GM12872 (cell line): ENCODE results near the gene BCO2.

Experiments
- CTCF ChIP-seq: IDR thresholded peaks from 3 replicates; pipeline ENCODE4 v1.5.1; 2011; ENCODE audit warnings: low read depth, mild to moderate bottlenecking, low read length, moderate library complexity; ENCODE audit not compliant: insufficient read depth

Gene BCO2

DNA sequence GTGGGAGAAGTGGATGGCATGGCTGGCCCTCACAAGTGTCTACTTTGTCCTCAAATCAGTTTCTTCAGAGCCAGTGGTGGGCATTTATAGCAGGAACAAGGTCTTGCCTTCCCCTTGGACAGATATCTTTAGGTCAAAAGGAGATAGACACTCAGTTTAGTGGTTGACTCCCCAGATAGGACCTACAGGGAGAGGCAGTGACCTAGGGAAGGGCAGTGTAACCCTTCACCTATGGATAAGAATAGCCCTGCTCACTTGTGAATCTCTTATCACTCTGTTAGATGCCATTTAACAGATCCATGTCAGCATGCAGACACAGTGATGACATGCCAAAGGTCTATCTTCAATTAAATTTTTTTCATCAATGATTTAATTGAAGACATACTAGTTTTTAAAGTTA lies 11.0 kb downstream of the BCO2 start:
- no peak for TF ChIP-seq CTCF

GRCh38 chr11:112195951-112196351 lies 20.6 kb downstream of the BCO2 start:
- no peak for TF ChIP-seq CTCF

- TF ChIP-seq CTCF: no peak
Measured at GRCh38 chr11:112196519-112197087, 21.3 kb downstream of the BCO2 start.

DNA sequence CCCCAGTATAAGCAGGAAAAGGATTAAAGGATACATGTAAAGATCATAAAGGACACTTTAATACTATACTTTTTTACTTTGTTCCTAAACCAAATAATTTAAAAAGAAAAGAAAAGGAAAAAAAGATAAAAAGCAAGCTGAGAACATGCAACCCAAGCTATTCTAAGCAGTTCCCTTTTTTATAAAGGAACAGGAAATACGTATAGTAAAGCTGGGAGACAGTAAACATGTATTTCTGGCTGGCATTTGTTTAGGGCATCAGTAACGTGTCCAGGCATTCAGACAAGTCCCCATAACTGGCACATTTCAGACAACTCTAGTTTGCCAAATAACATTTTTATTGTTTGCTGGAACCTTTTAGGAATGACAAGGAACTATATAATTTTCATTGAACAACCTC lies 24.9 kb downstream of the BCO2 start:
- no peak for TF ChIP-seq CTCF

DNA sequence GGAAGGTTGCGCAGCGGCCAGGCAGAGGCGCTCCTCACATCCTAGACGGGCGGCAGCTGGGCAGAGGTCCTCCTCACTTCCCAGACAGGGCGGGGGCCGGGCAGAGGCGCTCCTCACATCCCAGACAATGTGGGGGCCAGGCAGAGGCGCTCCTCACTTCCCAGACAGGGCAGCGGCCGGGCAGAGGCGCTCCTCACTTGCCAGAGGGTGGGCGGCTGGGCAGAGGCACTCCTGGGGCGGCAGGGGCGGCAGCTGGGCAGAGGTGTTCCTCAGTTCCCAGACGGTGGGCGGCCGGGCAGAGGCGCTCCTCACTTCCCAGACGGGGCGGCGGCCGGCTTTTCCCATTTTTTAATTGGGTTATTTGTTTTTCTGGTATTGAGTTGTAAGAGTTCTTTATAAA lies 30.8 kb downstream of the BCO2 start:
- TF ChIP-seq CTCF: no peak

DNA sequence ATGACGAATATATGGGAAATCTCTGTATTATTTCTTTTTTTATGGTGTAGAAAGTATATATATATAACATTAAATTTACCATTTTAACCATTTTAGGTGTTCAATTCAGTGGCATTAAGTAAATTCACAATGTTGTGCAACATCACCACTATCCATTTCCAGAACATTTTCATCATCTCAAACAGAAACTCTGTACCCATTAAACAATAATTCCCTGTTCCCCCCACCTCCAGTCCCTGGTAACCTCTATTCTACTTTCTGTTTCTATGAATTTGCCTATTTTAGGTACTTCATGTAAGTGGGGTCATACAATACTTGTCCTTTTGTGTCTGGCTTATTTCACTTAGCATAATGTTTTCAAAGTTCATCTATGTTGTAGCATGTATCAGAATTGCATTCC lies 35.6 kb downstream of the BCO2 start:
- TF ChIP-seq CTCF: no peak

DNA sequence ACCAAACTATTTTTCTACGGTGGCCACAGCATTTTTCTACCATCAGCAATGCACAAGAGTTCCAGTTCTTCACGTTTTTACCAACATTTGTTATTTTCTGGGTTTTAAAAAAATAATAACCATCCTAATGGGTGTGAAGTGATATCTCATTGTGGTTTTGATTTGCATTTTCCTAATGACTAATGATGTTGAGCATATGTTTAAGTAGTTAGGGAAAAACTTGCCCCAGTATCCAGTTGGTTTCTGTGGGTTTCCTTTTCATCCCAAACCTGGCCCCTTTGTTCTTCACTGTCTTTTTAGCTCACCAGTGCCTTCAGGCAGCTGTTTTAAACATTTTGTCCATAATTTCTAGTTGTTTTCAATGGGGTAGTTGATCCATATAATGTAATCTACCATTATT lies 36.2 kb downstream of the BCO2 start:
- no peak for TF ChIP-seq CTCF
